Head of caudate nucleus (tissue), 42 donors: Measurements from ENCODE around the gene ERCC6L.
"Not testable (repeated sequence)": the region's sequence is repeated elsewhere in the genome, so short reads cannot be mapped to it uniquely, and the experiment has no call there.

ENCODE experiments used
- DNase-seq, 42 donors: peaks; one replicate each; pipeline versions ENCODE4 v3.0.0 to v3.0.0-alpha.2; 2020 to 2021; ENCODE audit warnings: mixed read lengths in 7 of 42
- intact Hi-C: fragments of 100-400 bp; cut with DNase I; formaldehyde crosslinking; loops from one replicate; pipeline ENCODE4 v1.15.0; 2022

ERCC6L gene

GRCh38 chrX:72255864-72256263, 17.0 kb upstream of the ERCC6L start:
- intact Hi-C loops = no loop called here
- DNase-seq = no peak

DNA sequence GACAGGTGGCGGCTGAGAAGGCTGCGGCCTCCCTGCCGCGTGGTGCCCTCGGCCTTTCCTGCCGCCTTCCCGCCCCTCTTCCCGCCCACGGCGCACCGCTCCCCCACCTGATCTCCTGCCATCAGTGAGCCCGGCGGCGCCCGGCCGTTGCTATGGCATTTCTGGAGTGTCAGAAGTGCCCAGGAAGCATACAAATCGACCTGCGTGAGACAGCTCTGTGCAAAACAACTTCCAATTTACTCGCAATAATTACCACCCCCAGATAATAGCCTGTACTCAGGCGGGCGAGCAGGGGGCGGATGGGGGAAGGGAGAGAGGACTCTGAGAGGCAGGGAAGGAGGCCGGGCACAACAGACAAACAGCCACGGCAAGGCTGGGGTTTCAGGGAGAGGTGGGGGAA, 16.6 kb upstream of the ERCC6L start:
- intact Hi-C loops = no loop called here
- peak in 33 of 42 donors; percentile 7 to 64 (median 37) for DNase-seq

GRCh38 chrX:72254816-72255215, 16.0 kb upstream of the ERCC6L start:
- no peak for DNase-seq
- intact Hi-C loops = no loop called here

DNA sequence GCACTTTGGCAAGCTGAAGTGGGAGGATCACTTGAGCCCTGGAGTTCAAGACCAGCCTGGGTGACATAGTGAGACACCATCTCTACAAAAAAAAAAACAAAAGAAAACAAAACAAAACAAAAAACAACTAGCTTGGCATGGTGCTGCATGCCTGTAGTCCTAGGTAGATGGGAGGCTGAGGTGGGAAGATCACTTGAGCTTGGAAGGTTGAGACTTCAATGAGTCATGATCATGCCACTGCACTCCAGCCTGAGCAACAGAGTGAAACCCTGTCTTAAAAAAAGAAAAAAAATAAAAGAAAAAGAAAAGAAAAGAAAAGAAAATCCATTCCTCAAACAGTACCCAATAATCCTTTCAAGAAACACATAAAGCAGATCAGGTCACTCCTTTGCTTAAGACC, 14.9 kb upstream of the ERCC6L start:
- no peak for DNase-seq
- intact Hi-C loops = no loop called here

DNA sequence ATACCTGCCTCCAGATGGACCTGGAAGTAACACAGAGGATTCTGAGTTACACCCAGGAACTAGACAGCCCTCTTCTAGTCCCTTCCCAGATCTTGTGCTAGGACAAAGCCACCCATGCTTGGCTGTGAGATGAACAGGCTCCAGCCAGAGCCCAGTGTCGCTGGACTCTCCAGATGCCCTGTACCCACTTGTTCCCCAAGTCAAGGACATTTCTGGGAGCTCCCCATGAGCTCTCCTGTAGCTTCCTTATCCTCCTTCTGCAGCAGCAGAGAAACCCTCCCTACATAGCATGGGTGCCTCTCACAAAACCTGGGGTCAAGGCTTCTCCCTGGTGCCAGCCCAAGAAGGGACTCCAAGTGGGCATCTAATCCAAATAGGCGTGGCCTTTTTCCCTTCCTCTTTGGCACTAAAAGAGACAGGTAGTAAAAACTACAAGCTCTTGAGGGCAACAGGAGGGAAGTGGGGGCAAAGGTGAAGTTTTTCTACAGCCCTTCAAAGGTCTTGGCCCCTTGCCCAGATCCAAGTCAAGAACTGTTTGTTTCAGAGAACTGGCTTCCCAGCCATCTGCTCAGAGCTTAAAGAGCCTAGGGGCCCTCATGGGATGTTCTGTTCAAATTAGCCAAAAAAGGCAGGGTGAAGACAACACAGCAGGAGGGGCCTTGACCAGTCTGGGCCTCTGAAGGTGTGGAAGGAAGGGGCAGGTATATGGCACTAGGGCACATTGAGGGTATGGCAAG, 8.5 kb upstream of the ERCC6L start:
- intact Hi-C loops = no loop called here

DNA sequence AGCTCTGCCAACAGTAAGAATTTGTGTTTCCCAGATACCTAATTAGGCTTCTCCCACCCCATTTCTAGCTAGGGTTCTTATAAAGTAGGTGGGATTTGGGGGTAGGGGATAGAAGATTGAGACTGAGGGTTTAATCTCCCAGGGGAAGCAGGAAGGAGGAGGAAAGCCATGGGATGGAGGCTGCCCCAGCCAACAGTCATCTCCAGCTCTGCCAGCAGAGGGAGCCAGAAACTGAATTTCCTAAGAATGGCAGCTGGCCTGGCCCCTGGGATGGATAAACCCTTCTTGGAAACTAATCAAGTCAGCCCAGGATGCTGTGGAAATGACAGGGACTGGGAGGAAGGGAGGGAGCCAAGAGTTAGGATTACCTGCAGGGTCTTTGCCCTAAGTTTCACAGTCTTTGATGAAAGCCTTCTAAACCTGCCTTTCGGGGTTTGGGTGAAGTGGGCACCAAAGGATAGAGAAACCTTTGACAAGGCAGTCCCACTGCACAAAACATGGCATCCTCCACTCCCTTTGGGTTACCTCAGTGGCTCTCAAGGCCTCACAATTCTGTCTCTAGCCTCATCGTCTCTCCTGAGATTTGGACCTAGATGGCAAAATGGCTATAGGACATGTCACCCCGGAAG, 6.7 kb upstream of the ERCC6L start:
- peak in 41 of 42 donors; percentile 21 to 84 (median 60) for DNase-seq
- intact Hi-C loops = no loop called here

More for the DNA sequence above, 8.5 kb upstream of the ERCC6L start:
- DNase-seq = no peak

- no peak for DNase-seq
- intact Hi-C loops = no loop called here
Measured at GRCh38 chrX:72243472-72243871, 4.6 kb upstream of the ERCC6L start.

DNA sequence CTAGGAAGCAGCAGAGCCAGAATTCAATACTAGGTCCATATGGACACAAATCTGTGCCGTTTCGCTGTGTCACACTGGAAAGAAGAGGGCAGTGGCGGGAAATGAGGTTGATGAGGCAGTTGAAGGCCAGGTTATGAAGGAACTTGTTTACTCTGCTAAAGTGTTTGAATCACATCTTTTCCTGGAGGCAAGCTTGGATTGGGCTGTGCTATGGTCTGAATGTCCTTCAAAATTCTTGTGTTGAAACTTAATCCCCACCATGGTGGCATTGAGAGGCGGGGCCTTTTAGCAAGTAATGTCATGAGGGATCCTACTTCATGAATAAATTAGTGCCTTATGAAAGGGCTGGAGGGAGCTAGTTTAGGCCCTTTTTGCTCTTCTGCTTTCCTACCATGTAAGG, 2.1 kb upstream of the ERCC6L start:
- DNase-seq = no peak
- intact Hi-C loops = no loop called here

DNA sequence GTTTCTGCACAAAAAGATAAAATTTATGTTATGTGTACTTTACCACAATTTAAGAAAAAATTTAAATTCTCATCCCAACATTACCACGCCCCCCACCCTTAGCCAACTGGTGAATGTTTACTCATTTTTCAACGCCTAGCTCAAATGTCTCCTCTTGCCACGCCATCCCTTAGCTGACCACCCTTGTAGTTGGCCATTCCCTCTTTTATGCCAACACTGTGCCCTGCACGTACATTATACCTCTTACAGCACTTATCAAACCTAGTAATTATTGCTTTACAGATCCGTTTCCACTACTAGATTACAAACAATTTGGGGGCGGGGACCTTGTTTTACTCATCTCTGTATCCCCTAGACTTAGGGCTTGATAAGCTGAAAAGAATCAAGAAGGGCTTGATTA, 644 bp downstream of the ERCC6L start:
- DNase-seq = no peak
- intact Hi-C loops = no loop called here

GRCh38 chrX:72236841-72237240, 2.0 kb downstream of the ERCC6L start:
- no peak for DNase-seq
- intact Hi-C loops = no loop called here

DNA sequence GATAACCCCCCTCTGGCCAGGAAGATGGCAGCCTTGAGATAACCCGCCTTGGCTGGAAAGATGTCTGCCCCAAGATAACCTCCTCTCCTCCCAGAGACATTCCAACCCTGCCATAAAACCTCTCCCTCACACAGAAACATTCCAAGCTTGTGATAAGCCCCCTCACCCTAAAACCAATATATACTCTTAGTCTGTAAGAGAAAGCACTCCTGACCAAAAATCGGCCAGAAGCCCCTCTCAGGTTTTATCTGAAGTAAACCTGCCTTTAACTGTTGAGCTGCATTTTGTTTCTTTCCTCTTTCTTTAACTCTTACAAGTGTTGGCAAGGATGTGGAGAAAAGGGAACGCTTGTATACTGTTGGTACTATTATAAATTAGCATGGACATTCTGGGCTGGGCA, 8.5 kb downstream of the ERCC6L start:
- intact Hi-C loops = no loop called here
- no peak for DNase-seq

GRCh38 chrX:72220375-72220774, 18.5 kb downstream of the ERCC6L start:
- intact Hi-C loops, DNase-seq: not testable (repeated sequence)

- no peak for DNase-seq
- intact Hi-C loops = no loop called here
Measured at GRCh38 chrX:72216973-72217372, 21.9 kb downstream of the ERCC6L start.

GRCh38 chrX:72208126-72208800, 30.6 kb downstream of the ERCC6L start:
- intact Hi-C loops = no loop called here

GRCh38 chrX:72207366-72207765, 31.5 kb downstream of the ERCC6L start:
- intact Hi-C loops = no loop called here
- DNase-seq = no peak

More at GRCh38 chrX:72208126-72208800, 30.6 kb downstream of the ERCC6L start:
- no peak for DNase-seq

- no peak for DNase-seq
- intact Hi-C loops = no loop called here
Measured at GRCh38 chrX:72205706-72206105, 33.1 kb downstream of the ERCC6L start.

- DNase-seq = no peak
- intact Hi-C loops = no loop called here
Measured at GRCh38 chrX:72203421-72203820, 35.4 kb downstream of the ERCC6L start.

GRCh38 chrX:72202792-72203401, 35.9 kb downstream of the ERCC6L start:
- intact Hi-C loops = no loop called here
- no peak for DNase-seq

DNA sequence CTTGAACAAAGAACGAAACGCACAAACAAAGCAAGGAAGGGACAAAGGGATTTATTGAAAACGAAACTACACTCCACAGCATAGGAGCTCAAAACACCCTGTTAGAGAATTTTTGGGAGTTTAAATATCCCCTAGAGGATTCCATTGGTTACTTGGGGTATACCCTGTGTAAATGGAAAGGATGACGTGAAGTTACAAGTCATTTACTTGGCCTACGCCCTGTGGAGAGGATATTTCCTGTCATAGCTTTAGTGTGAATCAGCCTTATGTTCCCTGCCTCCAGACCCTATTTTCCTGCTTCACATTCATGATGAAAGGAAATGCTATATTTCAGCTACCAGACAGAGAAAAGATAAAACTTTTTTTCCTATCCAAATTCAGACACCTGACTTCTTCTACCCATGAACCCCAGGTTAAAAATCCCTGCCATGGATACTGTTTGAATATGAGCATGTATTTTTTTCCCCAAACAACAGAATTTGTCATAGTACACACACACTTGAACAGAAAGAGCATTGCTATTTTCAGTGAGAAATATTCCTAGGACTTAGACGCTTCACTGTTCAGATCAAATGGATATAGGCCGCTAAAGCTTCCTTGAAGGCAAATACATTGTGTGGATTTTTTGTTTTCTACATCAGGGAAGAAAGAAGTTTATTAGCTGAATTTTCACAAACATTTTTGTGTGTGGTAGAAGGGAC, 36.8 kb downstream of the ERCC6L start:
- intact Hi-C loops = no loop called here

More for the DNA sequence above, 36.8 kb downstream of the ERCC6L start:
- DNase-seq = no peak
